Amniotic epithelial cell (primary cell): ENCODE measurements around the gene CSAD.
"Not testable (repeated sequence)": the region's sequence is repeated elsewhere in the genome, so short reads cannot be mapped to it uniquely, and the experiment has no call there.

Experiments
- DNase-seq: peaks from one replicate; pipeline ENCODE4 v3.0.0-alpha.2; 2010; ENCODE audit warnings: low read depth

Gene CSAD

GRCh38 chr12:53179687-53180219 is 972 bp downstream of the CSAD start:
- DNase-seq, result no peak

GRCh38 chr12:53178803-53179202 is 1.9 kb downstream of the CSAD start:
- not testable (repeated sequence) for DNase-seq

GRCh38 chr12:53177447-53177846 is 3.3 kb downstream of the CSAD start:
- not testable (repeated sequence) for DNase-seq

DNA sequence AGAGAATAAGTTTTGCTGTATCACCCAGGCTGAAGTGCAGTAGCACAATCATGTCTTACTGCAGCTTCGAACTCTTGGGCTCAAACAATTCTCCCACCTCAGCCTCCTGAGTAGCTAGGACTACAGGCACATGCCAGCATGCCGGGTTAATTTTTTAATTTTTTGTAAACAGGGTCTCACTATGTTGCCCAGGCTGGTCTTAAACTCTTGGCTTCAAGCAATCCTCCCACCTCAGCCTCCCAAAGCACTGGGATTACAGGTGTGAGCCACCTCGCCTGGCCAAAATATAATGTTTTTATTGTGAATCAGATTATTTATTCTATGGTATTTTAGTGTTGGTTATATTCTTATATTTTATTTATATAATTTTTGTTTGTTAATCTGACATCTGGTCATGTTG is 4.0 kb downstream of the CSAD start:
- DNase-seq, result no peak

DNA sequence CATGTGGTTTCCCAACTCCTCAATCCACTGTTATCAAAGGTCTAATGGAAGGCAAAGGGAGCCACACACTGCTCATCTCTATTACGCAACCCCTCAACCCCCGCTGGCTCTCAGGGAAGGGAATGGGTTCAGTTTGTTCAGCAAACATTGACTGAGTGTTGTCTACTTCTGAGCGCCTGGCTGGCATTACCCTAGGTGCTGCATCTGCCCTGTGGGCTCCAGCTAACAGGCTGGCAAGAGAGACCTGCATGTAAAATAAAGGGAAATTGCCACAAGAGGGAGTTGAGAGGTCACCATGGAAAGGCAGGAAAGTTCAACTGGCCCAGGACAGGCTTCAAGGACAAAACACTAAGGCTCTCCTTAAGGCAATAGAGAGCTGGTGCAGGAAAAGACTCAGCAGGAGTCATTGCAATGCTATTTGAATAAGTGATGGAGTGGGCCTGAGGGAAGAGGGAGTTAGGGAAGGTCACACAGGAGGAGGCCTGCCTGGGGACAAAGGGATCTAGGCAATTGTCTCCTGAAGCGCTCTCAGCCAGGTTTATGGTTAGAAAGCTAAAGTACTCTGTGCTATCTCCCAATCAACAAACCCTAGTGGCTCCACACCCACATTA is 5.7 kb downstream of the CSAD start:
- peak; percentile 84 for DNase-seq

DNA sequence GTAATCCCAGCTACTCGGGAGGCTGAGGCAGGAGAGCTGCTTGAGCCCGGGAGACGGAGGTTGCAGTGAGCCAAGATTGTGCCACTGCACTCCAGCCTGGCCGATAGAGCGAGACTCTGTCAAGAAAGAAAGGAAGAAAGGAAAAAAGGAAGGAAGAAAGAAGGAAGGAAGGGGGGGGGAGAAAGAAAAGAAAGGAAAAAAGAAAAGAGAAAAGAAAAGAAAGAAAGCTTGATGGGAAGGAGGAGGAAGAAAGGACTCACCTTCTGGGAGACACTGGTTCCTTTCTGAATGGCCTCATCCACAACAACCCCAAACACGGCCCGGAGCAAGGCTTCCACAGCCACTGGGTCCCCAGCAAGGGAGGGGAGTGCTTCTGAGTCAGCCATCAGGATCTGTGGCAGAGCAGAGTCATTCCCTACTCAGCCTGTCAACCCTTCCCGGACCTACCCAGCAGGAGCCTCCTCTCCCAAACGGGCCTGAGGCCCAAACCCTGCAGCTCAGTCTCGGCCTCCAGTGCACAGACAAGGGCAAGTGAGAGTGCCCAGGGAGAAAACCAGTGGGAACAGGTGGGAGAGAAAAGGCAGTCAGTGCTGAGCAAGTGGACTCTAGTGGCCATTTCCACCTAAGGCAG is 7.5 kb downstream of the CSAD start:
- DNase-seq, result no peak

DNA sequence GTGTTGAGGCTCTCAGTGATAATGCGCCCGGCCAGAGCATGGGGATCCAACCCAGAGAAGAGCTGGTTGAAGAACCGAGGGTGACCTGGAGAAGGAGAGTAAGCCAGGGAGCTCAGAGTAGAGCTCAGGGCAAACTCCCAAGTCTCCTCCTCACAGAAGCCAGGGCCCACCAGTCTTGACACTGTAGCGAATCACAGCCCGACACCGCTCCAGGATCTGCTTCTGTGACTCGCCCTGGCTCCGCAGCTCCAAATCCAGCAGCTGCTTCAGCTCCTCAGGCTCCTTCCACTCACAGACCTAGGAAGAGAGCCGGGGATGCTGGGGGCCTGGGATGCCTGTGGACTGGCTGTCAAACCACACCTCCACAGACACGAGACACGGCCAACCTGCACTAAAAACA is 8.4 kb downstream of the CSAD start:
- peak; percentile 61 for DNase-seq

DNA sequence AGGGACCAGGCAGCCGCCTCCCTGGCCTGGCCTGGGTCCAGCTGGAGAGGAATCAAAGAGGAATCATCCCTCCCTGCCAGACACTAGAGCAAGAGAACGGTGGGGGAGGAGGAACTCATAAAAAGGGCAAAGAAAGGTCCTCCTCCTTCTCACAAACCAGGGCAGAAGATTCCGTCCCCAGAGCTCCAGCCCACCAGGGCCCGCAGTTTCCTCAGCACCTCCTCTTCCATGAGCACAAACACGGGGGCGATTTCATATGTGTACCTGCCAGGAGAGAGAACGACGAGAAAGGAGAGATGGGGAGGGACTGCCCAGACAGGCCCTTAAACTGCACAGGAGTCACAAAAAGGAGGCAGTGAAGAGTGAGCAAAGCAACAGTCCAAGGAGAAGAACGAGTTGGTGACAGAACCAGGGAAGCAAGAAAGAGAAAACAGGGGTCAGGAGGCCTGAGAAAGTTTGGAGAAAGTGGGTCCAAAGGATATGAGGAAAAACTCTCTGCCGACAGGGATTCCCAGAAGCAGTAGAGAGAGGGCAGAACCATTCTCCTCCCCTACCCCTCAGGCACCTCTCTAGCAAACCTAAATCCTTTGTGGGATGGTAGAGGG is 8.9 kb downstream of the CSAD start:
- DNase-seq, result peak; percentile 45

DNA sequence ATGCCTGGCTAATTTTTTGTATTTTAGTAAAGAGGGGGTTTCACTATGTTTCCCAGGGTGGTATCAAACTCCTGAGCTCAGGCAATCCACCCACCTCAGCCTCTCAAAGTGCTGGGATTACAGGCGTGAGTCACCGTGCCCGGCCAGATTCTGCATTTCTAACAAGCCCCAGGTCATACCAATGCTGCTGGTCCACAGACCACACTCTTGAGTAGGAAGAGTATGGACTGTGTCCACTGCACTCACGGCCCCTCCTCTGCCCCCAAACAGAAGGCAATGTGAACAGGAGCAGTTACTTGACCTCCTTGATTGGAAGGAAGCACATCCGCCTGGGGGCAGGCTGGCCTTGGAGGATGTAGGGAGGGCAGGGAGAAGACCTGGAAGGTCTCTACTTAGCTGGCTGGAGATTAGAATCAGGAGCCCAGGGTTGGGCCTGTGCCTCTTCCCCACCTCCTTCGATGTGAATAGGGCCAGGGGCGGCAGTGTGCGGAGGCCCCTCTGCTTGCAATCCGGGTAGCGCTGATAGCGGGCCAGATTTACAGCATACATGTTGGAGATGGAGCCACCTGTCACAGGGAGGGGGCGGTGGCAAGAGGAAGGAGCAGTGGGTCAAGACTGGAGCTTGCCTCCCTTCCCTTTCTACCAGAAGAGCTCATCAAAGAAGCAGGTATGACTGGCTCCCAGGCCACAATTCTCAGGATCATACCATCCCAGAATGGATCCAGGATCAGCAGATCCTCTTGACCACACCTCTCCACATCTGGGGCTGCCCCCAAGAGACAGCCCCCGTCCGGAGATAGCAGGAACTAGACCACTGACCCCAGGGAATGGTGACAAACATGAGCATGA is 9.6 kb downstream of the CSAD start:
- peak; percentile 51 for DNase-seq

GRCh38 chr12:53170215-53170614 is 10.5 kb downstream of the CSAD start:
- no peak for DNase-seq

DNA sequence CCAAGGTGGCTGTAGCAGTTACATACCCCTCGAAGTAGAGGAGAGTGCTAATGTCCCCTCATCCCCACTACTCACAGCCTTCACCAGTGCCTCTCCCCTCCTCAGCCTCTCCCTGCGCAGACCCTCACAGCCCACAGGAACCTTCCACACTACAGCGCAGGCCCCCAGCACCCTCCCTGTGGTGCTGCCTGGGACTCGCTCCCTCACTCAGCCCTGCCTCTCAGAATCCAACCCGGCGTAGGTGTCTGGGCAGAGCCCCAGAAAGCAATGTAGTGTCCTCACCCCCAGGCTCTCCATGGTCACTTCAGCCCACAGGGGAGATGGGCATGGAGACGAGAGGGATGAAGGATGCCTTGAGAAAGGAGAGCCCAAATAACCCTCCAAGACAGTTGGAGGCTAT is 11.1 kb downstream of the CSAD start:
- no peak for DNase-seq

GRCh38 chr12:53166837-53167236 is 13.9 kb downstream of the CSAD start:
- DNase-seq, result no peak

GRCh38 chr12:53163008-53163407 is 17.7 kb downstream of the CSAD start:
- DNase-seq, result not testable (repeated sequence)

GRCh38 chr12:53161119-53161911 is 19.4 kb downstream of the CSAD start:
- no peak for DNase-seq

DNA sequence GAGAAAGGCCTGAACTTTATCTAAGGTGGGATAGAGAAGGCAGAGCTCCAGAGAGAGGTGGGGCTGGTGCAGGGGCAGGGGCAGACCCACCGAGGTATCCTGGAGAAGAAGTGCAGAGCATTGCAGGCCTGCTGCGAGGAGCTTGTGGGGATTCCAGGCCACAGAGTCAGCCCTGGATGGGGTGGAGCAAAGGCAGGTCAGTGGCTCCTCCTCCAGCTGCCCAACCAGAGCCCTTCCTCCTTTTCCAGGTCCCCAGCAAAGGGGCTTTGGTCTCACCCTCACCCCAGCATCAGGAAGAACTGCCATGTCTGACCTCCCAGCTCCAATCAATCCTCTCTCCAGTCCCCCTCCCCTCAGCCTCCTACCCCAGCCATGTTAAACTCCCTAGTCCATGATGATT is 20.1 kb downstream of the CSAD start:
- no peak for DNase-seq

DNA sequence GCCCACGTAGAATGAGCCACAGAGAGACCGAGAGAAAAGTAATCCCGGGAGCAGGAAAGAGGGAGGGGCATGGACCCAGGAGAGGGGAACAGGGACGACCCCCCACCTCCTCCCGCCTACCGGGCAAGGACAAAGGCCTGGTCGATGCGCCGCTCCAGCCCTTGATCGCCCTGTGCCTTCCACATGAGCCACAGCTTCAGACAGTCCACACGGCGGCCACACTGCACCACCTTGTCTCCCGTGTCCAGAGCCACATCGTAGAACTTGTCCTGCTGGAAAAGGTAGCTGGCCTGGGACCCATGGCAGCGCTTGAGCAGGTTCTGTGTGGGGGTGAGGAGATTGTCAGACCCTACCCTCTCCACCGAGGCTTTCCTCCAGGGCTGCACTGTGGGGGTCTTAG is 20.7 kb downstream of the CSAD start:
- no peak for DNase-seq

GRCh38 chr12:53159195-53159839 is 21.4 kb downstream of the CSAD start:
- peak; percentile 60 for DNase-seq

DNA sequence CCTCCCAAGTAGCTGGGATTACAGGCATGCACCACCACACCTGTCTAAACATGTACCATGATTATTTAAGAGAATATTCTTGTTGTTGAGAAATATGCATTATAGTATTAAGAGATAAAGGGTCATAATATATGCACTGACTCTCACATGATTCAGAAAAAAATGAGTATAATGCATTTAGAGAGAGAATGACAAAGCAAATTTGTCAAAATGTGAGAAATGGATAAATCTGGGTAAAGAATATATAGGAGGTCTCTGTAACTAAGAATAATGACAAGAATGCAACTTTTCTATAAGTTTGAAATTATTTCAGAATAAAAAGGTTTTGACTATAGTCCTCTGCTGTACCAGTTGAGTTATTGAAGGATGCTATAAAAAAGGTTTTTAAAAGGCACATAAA is 28.3 kb downstream of the CSAD start:
- no peak for DNase-seq

GRCh38 chr12:53151039-53151438 is 29.7 kb downstream of the CSAD start:
- DNase-seq, result no peak

DNA sequence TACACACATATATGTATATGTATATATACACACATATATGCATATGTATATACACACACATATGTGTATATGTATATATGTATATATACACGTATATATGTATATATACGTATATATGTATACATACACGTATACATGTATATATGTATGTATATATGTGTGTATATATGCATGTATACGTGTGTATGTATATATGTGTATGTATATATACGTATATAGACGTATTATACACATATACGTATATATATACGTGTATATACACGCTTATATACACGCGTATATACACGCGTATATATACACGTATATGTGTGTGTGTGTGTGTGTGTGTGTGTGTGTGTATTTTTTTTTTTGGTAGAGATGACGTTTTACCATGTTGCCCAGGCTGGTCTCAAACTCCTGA is 33.1 kb downstream of the CSAD start:
- DNase-seq, result no peak

GRCh38 chr12:53147181-53147580 is 33.5 kb downstream of the CSAD start:
- DNase-seq, result no peak
